Small intestine (tissue), 7 donors: Measurements from ENCODE around the gene GFRA1. TPM values are rescaled to one million over a fixed set of nuclear protein-coding genes. Genes with fewer than 3 reads are reported as not detected.

Source experiments
- DNase-seq, 2 donors: peaks; one replicate each; pipeline versions ENCODE4 v3.0.0 to v3.0.0-alpha.2; 2013
- FAIRE-seq: peaks from 2 replicates; lab custom pipeline; 2012; peaks lifted over from hg19 to GRCh38; lab: Jason Lieb, UNC
- H3K27ac ChIP-seq, 3 donors: one replicate each; pipeline ENCODE4 v1.5.1; 2013; ENCODE audit warnings: low read length in 2 of 3, mild to moderate bottlenecking in 2 of 3, control low read depth in 1 of 3, inconsistent platforms in 1 of 3, low read depth in 1 of 3, moderate library complexity in 1 of 3
- H3K27me3 ChIP-seq, 3 donors: one replicate each; pipeline ENCODE4 v1.6.1; 2013; ENCODE audit warnings: low read length in 3 of 3, inconsistent platforms in 1 of 3; ENCODE audit not compliant: control insufficient read depth in 3 of 3, insufficient read depth in 3 of 3
- H3K36me3 ChIP-seq, 3 donors: one replicate each; pipeline ENCODE4 v1.6.1; 2013; ENCODE audit warnings: low read length in 3 of 3, inconsistent platforms in 1 of 3, low read depth in 1 of 3, mild to moderate bottlenecking in 1 of 3, moderate library complexity in 1 of 3; ENCODE audit not compliant: control insufficient read depth in 3 of 3, insufficient read depth in 2 of 3
- H3K4me1 ChIP-seq, 3 donors: one replicate each; pipeline ENCODE4 v1.6.1; 2013; ENCODE audit warnings: low read length in 2 of 3, inconsistent platforms in 1 of 3, low read depth in 1 of 3, mild to moderate bottlenecking in 1 of 3, moderate library complexity in 1 of 3; ENCODE audit not compliant: control insufficient read depth in 3 of 3, insufficient read depth in 2 of 3
- H3K4me3 ChIP-seq, 3 donors: one replicate each; pipeline ENCODE4 v1.5.1; 2013; ENCODE audit warnings: low read length in 3 of 3, control low read depth in 1 of 3, inconsistent platforms in 1 of 3, low read depth in 1 of 3, mild to moderate bottlenecking in 1 of 3, moderate library complexity in 1 of 3
- H3K9me3 ChIP-seq, 2 donors: one replicate each; pipeline ENCODE4 v1.6.1; 2013; ENCODE audit warnings: low read depth in 1 of 2, low read length in 1 of 2; ENCODE audit not compliant: control insufficient read depth in 2 of 2, insufficient read depth in 1 of 2
- WGBS, 3 donors: extraction: QIAGEN DNeasy Blood & Tissue Kit; methylation state at CpG; one replicate each; pipeline ENCODE4 v1.1.7; 2013; 5-methylcytosine and 5-hydroxymethylcytosine counted together
- polyA plus RNA-seq, 4 donors: library from polyadenylated mRNA; stranded (reverse) in 3 of 4; unstranded in 1 of 4; fragments of 200-250 nt in 3 of 4; fragments of 120-200 nt in 1 of 4; gene quantifications; one replicate each; pipeline versions ENCODE4 v1.2.1 to v1.2.3, GENCODE V29; 2013
- donor health status: healthy with polysubstance abuse.
- donor health status: control.
- donor health status: control.
- donor health status: Bipolar disorder and iron deficiency.
- donor health status: healthy.

Gene GFRA1
- polyA plus RNA-seq, 4 donors: 0.22 to 7.4 (median 1.6) TPM

- Histone ChIP-seq H3K27me3 (no peaks in the 10 kb centered on the region), H3K4me1 (no peaks in the 10 kb centered on the region), H3K4me3 (no peak overlapping the region), H3K36me3 (no peaks in the 10 kb centered on the region), H3K27ac (peak overlapping the region in 1 of 3 donors; percentile 6), H3K9me3 (peaks cover 0 to 2% of the 10 kb centered on the region in 2 donors)
- DNase-seq (no peak), FAIRE-seq (no peak)
- 67 to 76% (median 73%) methylated on average over 5 of the region's 5 CpGs for WGBS, 3 donors
Observed at GRCh38 chr10:116164291-116164690, 108.7 kb downstream of the GFRA1 start.

- no peak for FAIRE-seq
Observed at GRCh38 chr10:116163333-116164131, 109.5 kb downstream of the GFRA1 start.

GRCh38 chr10:116162851-116163250 is 110.2 kb downstream of the GFRA1 start:
- FAIRE-seq (no peak), DNase-seq (no peak)
- 64 to 80% (median 72%) methylated on average over 4 of the region's 4 CpGs for WGBS, 3 donors
- no peaks in the 10 kb centered on the region for H3K9me3 ChIP-seq
- H3K4me3 ChIP-seq: no peak overlapping the region
- H3K4me1 ChIP-seq: no peaks in the 10 kb centered on the region
- H3K27me3 ChIP-seq: no peaks in the 10 kb centered on the region
- H3K36me3 ChIP-seq: no peaks in the 10 kb centered on the region
- no peak overlapping the region for H3K27ac ChIP-seq

More at GRCh38 chr10:116163333-116164131, 109.5 kb downstream of the GFRA1 start:
- no peaks in the 10 kb centered on the region for H3K9me3 ChIP-seq
- H3K4me3 ChIP-seq: no peak overlapping the region
- H3K4me1 ChIP-seq: no peaks in the 10 kb centered on the region
- H3K36me3 ChIP-seq: no peaks in the 10 kb centered on the region
- peak overlapping the region in 1 of 3 donors; percentile 6 for H3K27ac ChIP-seq
- 82 to 88% (median 84%) methylated on average over 18 of the region's 18 CpGs for WGBS, 3 donors
- H3K27me3 ChIP-seq: no peaks in the 10 kb centered on the region
- no peak for DNase-seq

GRCh38 chr10:116160271-116160670 is 112.7 kb downstream of the GFRA1 start:
- no peak overlapping the region for H3K4me3 ChIP-seq
- no peaks in the 10 kb centered on the region for H3K4me1 ChIP-seq
- no peaks in the 10 kb centered on the region for H3K27me3 ChIP-seq
- H3K9me3 ChIP-seq: no peaks in the 10 kb centered on the region
- H3K36me3 ChIP-seq: no peaks in the 10 kb centered on the region
- WGBS, 3 donors: 80 to 87% (median 82%) methylated on average over 2 of the region's 2 CpGs
- no peak overlapping the region for H3K27ac ChIP-seq
- FAIRE-seq: no peak
- DNase-seq: no peak

- Histone ChIP-seq H3K27ac (no peak overlapping the region), H3K4me3 (no peak overlapping the region), H3K4me1 (no peaks in the 10 kb centered on the region), H3K36me3 (no peaks in the 10 kb centered on the region), H3K9me3 (no peaks in the 10 kb centered on the region), H3K27me3 (no peaks in the 10 kb centered on the region)
- FAIRE-seq: no peak
- WGBS, 3 donors: 44 to 71% (median 45%) methylated on average over 2 of the region's 2 CpGs
- no peak for DNase-seq
Observed at GRCh38 chr10:116159197-116159596, 113.8 kb downstream of the GFRA1 start.

- no peaks in the 10 kb centered on the region for H3K27me3 ChIP-seq
- DNase-seq: no peak
- no peak for FAIRE-seq
- H3K4me1 ChIP-seq: no peaks in the 10 kb centered on the region
- no peak overlapping the region for H3K27ac ChIP-seq
- no peaks in the 10 kb centered on the region for H3K9me3 ChIP-seq
- no peaks in the 10 kb centered on the region for H3K36me3 ChIP-seq
- WGBS, 3 donors: 78 to 79% (median 78%) methylated on average over 2 of the region's 2 CpGs
- H3K4me3 ChIP-seq: no peak overlapping the region
Observed at GRCh38 chr10:116158036-116158435, 115.0 kb downstream of the GFRA1 start.

- Histone ChIP-seq H3K27me3 (no peaks in the 10 kb centered on the region), H3K27ac (no peak overlapping the region), H3K4me3 (no peak overlapping the region), H3K9me3 (no peaks in the 10 kb centered on the region), H3K36me3 (no peaks in the 10 kb centered on the region), H3K4me1 (no peaks in the 10 kb centered on the region)
- WGBS, 3 donors: 72 to 88% (median 72%) methylated on average over 1 of the region's 1 CpG
- no peak for FAIRE-seq
- no peak for DNase-seq
Observed at GRCh38 chr10:116157485-116157884, 115.5 kb downstream of the GFRA1 start.

GRCh38 chr10:116156819-116157218 is 116.2 kb downstream of the GFRA1 start:
- DNase-seq: no peak
- no peak for FAIRE-seq
- 69 to 83% (median 76%) methylated on average over 5 of the region's 5 CpGs for WGBS, 3 donors
- no peak overlapping the region for H3K27ac ChIP-seq
- no peak overlapping the region for H3K4me3 ChIP-seq
- H3K27me3 ChIP-seq: no peaks in the 10 kb centered on the region
- H3K4me1 ChIP-seq: no peaks in the 10 kb centered on the region
- H3K36me3 ChIP-seq: no peaks in the 10 kb centered on the region
- H3K9me3 ChIP-seq: no peaks in the 10 kb centered on the region
